ENCODE data around the gene EZR.

DNA sequence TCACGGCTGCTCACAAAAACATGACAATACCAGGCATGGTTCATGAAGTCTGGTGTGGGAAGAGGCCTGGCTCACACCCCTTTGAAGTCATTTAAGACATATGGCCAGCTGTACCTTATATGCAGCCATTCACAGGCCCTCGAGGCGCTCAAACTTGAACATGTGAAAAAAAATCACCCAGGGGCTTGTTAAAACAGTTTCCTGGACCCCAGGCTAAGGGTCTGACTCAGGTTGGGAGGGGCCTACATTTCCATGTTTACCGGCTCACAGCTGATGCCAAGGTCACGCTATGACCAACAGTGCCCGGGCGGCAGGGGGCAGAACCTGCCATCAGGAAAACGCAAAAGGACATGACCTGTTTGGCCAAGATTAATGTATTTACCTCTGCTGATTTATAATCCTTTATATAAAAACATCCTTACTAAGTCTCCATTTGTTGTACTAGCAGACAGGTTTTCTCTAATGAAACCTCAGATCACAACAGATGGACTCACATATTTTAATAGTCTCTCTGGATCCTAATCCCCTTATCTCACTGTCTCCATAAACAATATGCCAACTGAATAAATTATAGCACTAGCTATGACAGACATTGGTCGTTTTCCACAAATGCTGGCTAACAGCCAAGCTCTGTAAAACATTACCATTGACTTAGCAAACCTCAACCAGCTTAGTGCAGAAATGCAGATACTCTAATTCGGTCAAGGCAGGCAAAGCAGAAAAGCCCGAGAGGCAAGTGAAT, 19.9 kb downstream of the EZR start:
- TF ChIP-seq, protein P1, sequence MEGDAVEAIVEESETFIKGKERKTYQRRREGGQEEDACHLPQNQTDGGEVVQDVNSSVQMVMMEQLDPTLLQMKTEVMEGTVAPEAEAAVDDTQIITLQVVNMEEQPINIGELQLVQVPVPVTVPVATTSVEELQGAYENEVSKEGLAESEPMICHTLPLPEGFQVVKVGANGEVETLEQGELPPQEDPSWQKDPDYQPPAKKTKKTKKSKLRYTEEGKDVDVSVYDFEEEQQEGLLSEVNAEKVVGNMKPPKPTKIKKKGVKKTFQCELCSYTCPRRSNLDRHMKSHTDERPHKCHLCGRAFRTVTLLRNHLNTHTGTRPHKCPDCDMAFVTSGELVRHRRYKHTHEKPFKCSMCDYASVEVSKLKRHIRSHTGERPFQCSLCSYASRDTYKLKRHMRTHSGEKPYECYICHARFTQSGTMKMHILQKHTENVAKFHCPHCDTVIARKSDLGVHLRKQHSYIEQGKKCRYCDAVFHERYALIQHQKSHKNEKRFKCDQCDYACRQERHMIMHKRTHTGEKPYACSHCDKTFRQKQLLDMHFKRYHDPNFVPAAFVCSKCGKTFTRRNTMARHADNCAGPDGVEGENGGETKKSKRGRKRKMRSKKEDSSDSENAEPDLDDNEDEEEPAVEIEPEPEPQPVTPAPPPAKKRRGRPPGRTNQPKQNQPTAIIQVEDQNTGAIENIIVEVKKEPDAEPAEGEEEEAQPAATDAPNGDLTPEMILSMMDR (IDR thresholded peaks at IDR 0.05), result peak in 4 of 12 donors; percentile 9 to 37 (median 24)
- no peak for TF ChIP-seq POLR2A (IDR thresholded peaks at IDR 0.05)
